Mesenchymal stem cell (in vitro differentiated cells and primary cell): ENCODE measurements around the gene CD58.

Source experiments
- DNase-seq: peaks from one replicate; pipeline ENCODE4 v3.0.0-alpha.2; 2013
- H2AFZ ChIP-seq: one replicate; pipeline ENCODE4 v1.6.1; 2013; ENCODE audit warnings: low read depth, mild to moderate bottlenecking, control low read depth, inconsistent platforms, low read length, moderate library complexity
- H2AK5ac ChIP-seq: 2 replicates; pipeline ENCODE4 v1.6.1; 2013; ENCODE audit warnings: low read length, moderate library complexity, mild to moderate bottlenecking, inconsistent platforms; ENCODE audit not compliant: severe bottlenecking
- H2BK120ac ChIP-seq: one replicate; pipeline ENCODE4 v1.6.1; 2013; ENCODE audit warnings: low read depth, mild to moderate bottlenecking, inconsistent platforms, low read length, moderate library complexity
- H2BK12ac ChIP-seq, 2 experiments: one replicate each; pipeline ENCODE4 v1.6.1; 2013; ENCODE audit warnings: inconsistent platforms in 2 of 2, low read length in 2 of 2, mild to moderate bottlenecking in 2 of 2, moderate library complexity in 2 of 2, control low read depth in 1 of 2
- H2BK15ac ChIP-seq: one replicate; pipeline ENCODE4 v1.6.1; 2013; ENCODE audit warnings: mild to moderate bottlenecking, low read depth, inconsistent platforms; ENCODE audit not compliant: poor library complexity, severe bottlenecking
- H2BK5ac ChIP-seq: 2 replicates; pipeline ENCODE4 v1.6.1; 2013; ENCODE audit warnings: low read depth, mild to moderate bottlenecking, low read length, control low read depth, inconsistent platforms; ENCODE audit not compliant: poor library complexity, severe bottlenecking
- H3K14ac ChIP-seq, 2 experiments: one replicate each; pipeline ENCODE4 v1.6.1; 2013; ENCODE audit warnings: inconsistent platforms in 2 of 2, low read length in 2 of 2, control low read depth in 1 of 2, mild to moderate bottlenecking in 1 of 2, moderate library complexity in 1 of 2
- H3K18ac ChIP-seq, 2 experiments: one replicate each; pipeline ENCODE4 v1.6.1; 2013; ENCODE audit warnings: inconsistent platforms in 2 of 2, low read length in 2 of 2, control low read depth in 1 of 2, low read depth in 1 of 2, mild to moderate bottlenecking in 1 of 2
- H3K23ac ChIP-seq, 2 experiments: one replicate each; pipeline ENCODE4 v1.6.1; 2013; ENCODE audit warnings: inconsistent platforms in 2 of 2, low read length in 2 of 2, mild to moderate bottlenecking in 2 of 2, moderate library complexity in 2 of 2, control low read depth in 1 of 2
- H3K27ac ChIP-seq: 2 replicates; pipeline ENCODE4 v1.5.1; 2013; ENCODE audit warnings: mild to moderate bottlenecking, moderate library complexity, low read length, control low read depth, inconsistent platforms; ENCODE audit not compliant: poor library complexity, severe bottlenecking
- H3K27me3 ChIP-seq, 2 experiments: 2 replicates each; pipeline versions ENCODE4 v1.6.1 to v1.7.0; 2013; ENCODE audit warnings: low read length in 2 of 2, mild to moderate bottlenecking in 2 of 2, moderate library complexity in 2 of 2, control low read depth in 1 of 2, inconsistent platforms in 1 of 2; ENCODE audit not compliant: control insufficient read depth in 1 of 2, insufficient read depth in 1 of 2
- H3K36me3 ChIP-seq, 2 experiments: 2 replicates each; pipeline versions ENCODE4 v1.6.1 to v1.7.0; 2013; ENCODE audit warnings: low read length in 2 of 2, control low read depth in 1 of 2, inconsistent platforms in 1 of 2, low read depth in 1 of 2, mild to moderate bottlenecking in 1 of 2; ENCODE audit not compliant: insufficient read depth in 2 of 2, control insufficient read depth in 1 of 2
- H3K4ac ChIP-seq, 2 experiments: one replicate each; pipeline ENCODE4 v1.6.1; 2013; ENCODE audit warnings: inconsistent platforms in 2 of 2, low read length in 2 of 2, mild to moderate bottlenecking in 2 of 2, moderate library complexity in 2 of 2, control low read depth in 1 of 2, low read depth in 1 of 2
- H3K4me1 ChIP-seq: 2 replicates; pipeline ENCODE4 v1.6.1; 2013; ENCODE audit warnings: low read depth, low read length, control low read depth; ENCODE audit not compliant: control insufficient read depth, insufficient read depth
- H3K4me2 ChIP-seq: 2 replicates; pipeline ENCODE4 v1.6.1; 2013; ENCODE audit warnings: low read length, mild to moderate bottlenecking, inconsistent platforms; ENCODE audit not compliant: poor library complexity, severe bottlenecking
- H3K4me3 ChIP-seq, 2 experiments: 2 replicates each; pipeline versions ENCODE4 v1.5.1 to v1.7.0; 2013; ENCODE audit warnings: low read length in 2 of 2, mild to moderate bottlenecking in 2 of 2, control low read depth in 1 of 2, low read depth in 1 of 2; ENCODE audit not compliant: insufficient read depth in 1 of 2
- H3K79me1 ChIP-seq: replicated peaks from 2 replicates; pipeline ENCODE4 v1.6.1; 2013; ENCODE audit warnings: mild to moderate bottlenecking, control low read depth, low read length, inconsistent platforms; ENCODE audit not compliant: poor library complexity, severe bottlenecking
- H3K9ac ChIP-seq: 2 replicates; pipeline ENCODE4 v1.7.0; 2013; ENCODE audit warnings: mild to moderate bottlenecking, low read length, moderate library complexity
- H3K9me3 ChIP-seq: 2 replicates; pipeline ENCODE4 v1.7.0; 2013; ENCODE audit warnings: mild to moderate bottlenecking, low read length; ENCODE audit not compliant: control insufficient read depth
- H4K8ac ChIP-seq: one replicate; pipeline ENCODE4 v1.6.1; 2013; ENCODE audit warnings: inconsistent platforms, mild to moderate bottlenecking, low read length, moderate library complexity
- H4K91ac ChIP-seq: one replicate; pipeline ENCODE4 v1.6.1; 2013; ENCODE audit warnings: mild to moderate bottlenecking, low read length, inconsistent platforms
- WGBS: methylation state at CpG from one replicate; pipeline ENCODE4 v1.1.7; 2013; ENCODE audit warnings: mixed read lengths; 5-methylcytosine and 5-hydroxymethylcytosine counted together

The CD58 gene

DNA sequence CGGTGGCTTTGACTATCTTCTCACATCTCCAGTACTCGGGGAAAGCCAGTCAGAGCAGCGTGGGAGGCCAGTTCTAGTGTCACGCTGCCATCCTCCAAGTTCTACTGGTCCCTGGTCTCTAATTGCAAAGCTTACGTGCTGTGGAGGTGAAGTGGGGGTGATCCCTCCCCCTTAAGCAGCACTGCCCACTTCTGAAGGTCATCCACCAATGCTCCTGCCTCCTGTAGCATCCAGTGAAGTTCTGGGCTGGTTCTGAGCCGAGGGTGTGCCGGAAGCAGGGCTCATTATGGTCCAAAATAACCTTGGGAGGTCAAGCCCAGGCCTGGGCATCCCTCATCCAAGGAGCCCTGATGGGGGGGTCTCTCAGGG, 95.0 kb downstream of the CD58 start:
- Histone ChIP-seq H2BK12ac (no peak overlapping the region), H3K36me3 (no peaks in the 10 kb centered on the region), H2BK15ac (no peak overlapping the region), H3K9ac (no peak overlapping the region), H2BK5ac (no peak overlapping the region), H3K23ac (no peak overlapping the region), H3K79me1 (no peaks in the 10 kb centered on the region), H3K4ac (no peak overlapping the region), H3K14ac (no peak overlapping the region), H3K4me3 (no peak overlapping the region), H2AFZ (no peak overlapping the region), H3K4me2 (no peak overlapping the region), H3K27ac (peak overlapping the region; percentile 46), H4K91ac (no peak overlapping the region), H3K4me1 (peaks cover 41% of the 10 kb centered on the region), H2AK5ac (peak overlapping the region; percentile 40), H2BK120ac (no peak overlapping the region), H3K9me3 (no peaks in the 10 kb centered on the region), H3K27me3 (no peaks in the 10 kb centered on the region), H4K8ac (no peak overlapping the region), H3K18ac (no peak overlapping the region)
- WGBS: 83% methylated on average over 7 of the region's 7 CpGs
- no peak for DNase-seq

DNA sequence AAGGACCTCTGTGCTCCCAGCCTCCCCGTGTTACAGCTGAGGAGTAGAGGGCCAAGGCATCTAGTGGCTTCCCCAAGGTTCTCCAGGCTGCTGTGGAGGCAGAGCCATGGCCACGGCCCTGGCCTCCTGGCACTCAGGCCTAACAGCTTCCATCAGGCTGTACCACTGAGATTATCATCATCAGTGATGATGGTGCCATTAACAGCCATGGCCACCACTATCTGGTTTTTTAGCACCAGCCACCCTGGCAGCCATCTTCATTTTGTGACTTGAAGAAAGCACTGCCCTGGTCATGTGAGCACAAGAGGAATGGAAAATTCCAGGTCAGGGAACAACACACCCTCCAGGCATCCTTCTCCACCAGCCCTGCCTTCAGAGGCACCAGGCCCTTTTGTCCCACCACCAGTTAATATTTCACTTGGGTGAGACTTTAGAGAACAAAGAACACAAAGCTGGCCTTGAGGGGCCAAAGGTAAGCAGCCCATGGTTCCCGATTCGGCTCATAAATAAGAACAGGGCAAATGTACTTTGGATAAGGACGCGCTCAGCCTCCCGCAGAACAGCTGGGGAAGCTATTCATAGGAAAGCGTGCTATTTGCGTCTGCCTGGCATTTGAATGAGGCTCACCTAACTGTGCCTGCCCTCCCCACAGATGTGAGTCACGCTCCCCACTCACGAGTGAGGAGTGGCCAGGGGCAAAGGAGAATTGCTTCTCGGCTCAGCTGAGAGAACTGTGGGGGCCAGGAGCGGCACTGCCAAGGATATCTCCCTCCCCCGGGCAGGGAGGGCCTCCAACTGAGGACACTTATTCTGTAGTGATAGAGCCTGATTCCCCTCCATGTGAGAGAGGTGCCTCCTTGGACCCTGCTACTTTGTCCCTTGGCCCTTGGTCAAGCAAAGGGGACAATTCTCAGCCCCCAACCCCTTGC, 95.6 kb downstream of the CD58 start:
- H2BK120ac ChIP-seq: no peak overlapping the region
- DNase-seq: no peak

DNA sequence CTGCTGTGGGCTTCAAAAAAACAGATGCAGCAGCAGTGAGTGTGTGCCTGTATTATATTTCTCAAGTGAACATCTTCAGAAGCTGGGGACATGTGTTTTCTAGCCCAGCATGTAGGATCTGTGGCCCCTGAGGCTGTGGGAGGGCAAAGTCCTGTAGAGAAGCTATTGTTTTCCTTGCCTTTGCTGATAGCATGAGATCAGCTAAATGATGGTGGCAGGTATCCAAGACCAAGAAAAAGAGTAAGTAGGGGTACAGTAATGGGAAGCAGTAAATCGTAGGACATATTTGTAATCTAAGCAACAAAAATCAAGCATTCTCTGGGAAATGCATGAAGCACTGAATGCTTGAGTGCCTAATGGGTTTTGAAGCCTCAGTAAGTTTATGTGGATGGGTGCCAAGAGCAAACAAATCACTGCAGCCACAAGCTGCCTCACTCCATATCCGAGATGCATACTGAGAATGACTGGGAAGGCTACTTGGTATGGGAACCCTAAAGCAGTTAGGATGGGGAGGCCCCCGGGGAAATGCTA, 98.3 kb downstream of the CD58 start:
- Histone ChIP-seq H2AK5ac (no peak overlapping the region), H3K79me1 (no peaks in the 10 kb centered on the region), H3K27ac (peak overlapping the region; percentile 68), H4K91ac (no peak overlapping the region), H3K27me3 (peaks cover 0 to under 1% of the 10 kb centered on the region in 2 experiments), H2BK15ac (no peak overlapping the region), H3K14ac (no peak overlapping the region), H2BK120ac (no peak overlapping the region), H3K9me3 (no peaks in the 10 kb centered on the region), H2AFZ (no peak overlapping the region), H3K23ac (no peak overlapping the region), H3K9ac (no peak overlapping the region), H2BK12ac (no peak overlapping the region), H4K8ac (no peak overlapping the region), H3K4me3 (no peak overlapping the region), H3K18ac (no peak overlapping the region), H3K4ac (no peak overlapping the region), H3K4me1 (peaks cover 33% of the 10 kb centered on the region), H2BK5ac (no peak overlapping the region), H3K4me2 (peak overlapping the region; percentile 0), H3K36me3 (no peaks in the 10 kb centered on the region)
- peak; percentile 62 for DNase-seq
- WGBS: 55% methylated on average over 3 of the region's 3 CpGs

More for the DNA sequence above, 95.6 kb downstream of the CD58 start:
- Histone ChIP-seq H2BK15ac (no peak overlapping the region), H3K36me3 (no peaks in the 10 kb centered on the region), H3K9ac (no peak overlapping the region), H3K18ac (no peak overlapping the region), H3K27me3 (no peaks in the 10 kb centered on the region), H3K4me3 (no peak overlapping the region), H3K4ac (no peak overlapping the region), H3K23ac (no peak overlapping the region), H3K27ac (peak overlapping the region; percentile 46), H3K4me1 (peaks cover 41% of the 10 kb centered on the region), H2AFZ (no peak overlapping the region), H3K79me1 (no peaks in the 10 kb centered on the region), H3K9me3 (no peaks in the 10 kb centered on the region), H3K14ac (no peak overlapping the region), H2AK5ac (peak overlapping the region; percentile 40), H2BK5ac (peak overlapping the region; percentile 1), H4K91ac (no peak overlapping the region), H4K8ac (no peak overlapping the region), H3K4me2 (no peak overlapping the region), H2BK12ac (no peak overlapping the region)
- 90% methylated on average over 14 of the region's 14 CpGs for WGBS

DNA sequence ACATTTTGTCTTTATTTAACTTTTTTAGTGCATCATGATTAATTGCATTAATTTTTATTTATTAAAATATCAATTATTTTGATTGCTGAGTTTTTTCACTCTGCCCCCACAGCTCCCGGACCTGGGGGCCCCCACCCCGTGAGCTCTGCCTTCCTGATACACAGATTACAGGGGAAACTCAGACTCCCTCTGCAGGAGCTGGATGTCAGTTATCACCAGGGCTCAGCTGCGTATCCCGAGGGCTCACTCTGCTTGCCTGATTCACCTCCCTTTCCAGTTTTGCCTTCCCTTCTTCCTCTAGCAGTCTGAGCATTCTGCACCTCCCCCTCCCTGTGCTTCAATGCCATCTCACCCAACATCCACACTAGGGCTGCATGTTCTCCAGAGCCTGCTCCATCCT, 99.6 kb downstream of the CD58 start:
- Histone ChIP-seq H3K9ac (no peak overlapping the region), H2BK12ac (no peak overlapping the region), H3K23ac (no peak overlapping the region), H3K14ac (no peak overlapping the region), H3K18ac (no peak overlapping the region), H3K36me3 (no peaks in the 10 kb centered on the region), H2BK5ac (no peak overlapping the region), H2AFZ (no peak overlapping the region), H3K4ac (no peak overlapping the region), H4K8ac (no peak overlapping the region), H3K4me3 (no peak overlapping the region), H3K79me1 (no peaks in the 10 kb centered on the region), H2AK5ac (no peak overlapping the region), H3K27me3 (peaks cover 0 to 3% of the 10 kb centered on the region in 2 experiments), H3K27ac (no peak overlapping the region), H3K4me2 (no peak overlapping the region), H3K4me1 (peaks cover 28% of the 10 kb centered on the region), H4K91ac (no peak overlapping the region), H2BK120ac (no peak overlapping the region), H2BK15ac (no peak overlapping the region), H3K9me3 (no peaks in the 10 kb centered on the region)
- no peak for DNase-seq
- WGBS: 87% methylated on average over 4 of the region's 4 CpGs
